Mononuclear cell (primary cell): ENCODE data around the gene CASP4. TPM values are rescaled to one million over a fixed set of nuclear protein-coding genes. Genes with fewer than 3 reads are reported as not detected.
A peak's percentile ranks its signal among the peaks of the same experiment; 100 is the strongest.
"Not testable (repeated sequence)": the region's sequence is repeated elsewhere in the genome, so short reads cannot be mapped to it uniquely, and the experiment has no call there.

Experiments used
- H3K27me3 ChIP-seq: 2 replicates; pipeline ENCODE4 v1.6.0; 2011; ENCODE audit warnings: low read length, control low read depth; ENCODE audit not compliant: insufficient read depth
- H3K4me1 ChIP-seq: 2 replicates; pipeline ENCODE4 v1.5.1; 2011; ENCODE audit warnings: mild to moderate bottlenecking, low read length, control low read depth; ENCODE audit not compliant: insufficient read depth
- H3K4me3 ChIP-seq: 2 replicates; pipeline ENCODE4 v1.5.1; 2011; ENCODE audit warnings: mild to moderate bottlenecking, low read length, moderate library complexity
- H3K9me3 ChIP-seq: 2 replicates; pipeline ENCODE4 v1.5.1; 2011; ENCODE audit warnings: low read depth, mild to moderate bottlenecking, control low read depth, low read length
- total RNA-seq: library from RNA; depleted of rRNA; stranded (reverse); fragments of >200 nt; gene quantifications from one replicate; pipeline ENCODE4 v1.2.3, GENCODE V29; 2012

The CASP4 gene
- total RNA-seq, result 207 TPM

DNA sequence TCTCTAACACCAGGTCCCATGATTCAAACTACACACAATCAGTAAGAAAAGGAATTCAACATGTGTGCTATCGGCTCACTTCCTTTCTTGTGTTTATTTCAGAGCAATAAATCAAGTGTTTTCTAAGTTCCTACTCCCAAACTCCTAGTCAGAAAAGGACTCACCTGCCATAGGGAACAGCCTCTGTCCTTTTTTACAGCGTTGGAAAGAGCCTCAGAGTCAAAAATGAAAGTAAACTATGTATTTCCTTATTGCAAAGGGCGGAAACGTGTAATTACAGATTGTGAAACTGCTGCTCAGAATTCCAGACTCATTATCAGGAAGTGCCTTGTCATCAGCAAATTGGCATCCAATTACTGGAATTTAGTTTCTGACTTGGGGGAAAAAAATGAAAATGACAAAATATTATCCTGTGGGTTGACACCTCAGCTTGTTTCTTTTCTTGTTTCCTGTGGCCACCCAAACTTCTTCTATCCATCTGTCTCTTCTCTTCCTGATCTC lies at the start of gene CASP4:
Gene CASP4, minus strand, starts transcription at position 220 of the 501 bp plus-strand sequence. Its CDS starts 49 bp downstream, at position 171.
- Histone ChIP-seq H3K27me3 (no peaks in the 10 kb centered on the region), H3K9me3 (no peaks in the 10 kb centered on the region)

GRCh38 chr11:105007463-105007862 lies 39.1 kb upstream of the CASP4 start:
- Histone ChIP-seq H3K9me3 (no peaks in the 10 kb centered on the region), H3K4me3 (no peak overlapping the region), H3K4me1 (no peaks in the 10 kb centered on the region), H3K27me3 (no peaks in the 10 kb centered on the region)

More for the DNA sequence above, at the start of gene CASP4:
- Histone ChIP-seq H3K4me3 (peak within 1 kb of the TSS; percentile 77), H3K4me1 (peaks cover 29% of the 10 kb centered on the region)

- no peaks in the 10 kb centered on the region for H3K9me3 ChIP-seq
- no peaks in the 10 kb centered on the region for H3K27me3 ChIP-seq
- H3K4me3 ChIP-seq, result no peak overlapping the region
- no peaks in the 10 kb centered on the region for H3K4me1 ChIP-seq
Observed at GRCh38 chr11:105005451-105005845, 37.1 kb upstream of the CASP4 start.

GRCh38 chr11:105004021-105004420 lies 35.6 kb upstream of the CASP4 start:
- Histone ChIP-seq H3K27me3 (no peaks in the 10 kb centered on the region), H3K4me3 (no peak overlapping the region), H3K9me3 (no peaks in the 10 kb centered on the region), H3K4me1 (no peaks in the 10 kb centered on the region)

DNA sequence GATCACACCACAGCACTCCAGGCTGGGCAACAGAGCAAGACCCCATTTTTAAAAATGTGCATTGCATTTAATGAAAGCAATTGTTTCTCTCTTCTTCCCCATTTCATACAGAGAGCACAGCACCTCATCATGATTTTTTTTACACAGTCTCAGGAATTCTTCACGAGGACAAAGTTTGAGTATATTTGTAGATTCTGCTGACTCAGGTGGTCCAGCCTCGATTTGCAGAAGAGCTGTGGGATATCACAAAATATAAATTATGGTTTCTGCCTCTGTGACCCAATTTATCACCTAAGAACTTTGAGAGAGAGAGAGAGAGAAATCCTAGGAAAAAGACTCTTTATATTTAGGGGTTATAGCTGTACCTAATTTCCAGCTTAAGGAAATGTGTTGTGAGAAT lies 34.8 kb upstream of the CASP4 start:
- Histone ChIP-seq H3K4me1 (no peaks in the 10 kb centered on the region), H3K27me3 (no peaks in the 10 kb centered on the region), H3K9me3 (no peaks in the 10 kb centered on the region), H3K4me3 (no peak overlapping the region)

- Histone ChIP-seq H3K9me3 (no peaks in the 10 kb centered on the region), H3K27me3 (no peaks in the 10 kb centered on the region), H3K4me1 (no peaks in the 10 kb centered on the region), H3K4me3 (no peak overlapping the region)
Observed at GRCh38 chr11:105000797-105001196, 32.4 kb upstream of the CASP4 start.

- Histone ChIP-seq H3K27me3 (no peaks in the 10 kb centered on the region), H3K4me1 (no peaks in the 10 kb centered on the region), H3K4me3 (no peak overlapping the region), H3K9me3 (no peaks in the 10 kb centered on the region)
Observed at GRCh38 chr11:105000167-105000566, 31.8 kb upstream of the CASP4 start.

GRCh38 chr11:104999721-105000120 lies 31.3 kb upstream of the CASP4 start:
- Histone ChIP-seq H3K4me3 (no peak overlapping the region), H3K9me3 (no peaks in the 10 kb centered on the region), H3K27me3 (no peaks in the 10 kb centered on the region), H3K4me1 (no peaks in the 10 kb centered on the region)

DNA sequence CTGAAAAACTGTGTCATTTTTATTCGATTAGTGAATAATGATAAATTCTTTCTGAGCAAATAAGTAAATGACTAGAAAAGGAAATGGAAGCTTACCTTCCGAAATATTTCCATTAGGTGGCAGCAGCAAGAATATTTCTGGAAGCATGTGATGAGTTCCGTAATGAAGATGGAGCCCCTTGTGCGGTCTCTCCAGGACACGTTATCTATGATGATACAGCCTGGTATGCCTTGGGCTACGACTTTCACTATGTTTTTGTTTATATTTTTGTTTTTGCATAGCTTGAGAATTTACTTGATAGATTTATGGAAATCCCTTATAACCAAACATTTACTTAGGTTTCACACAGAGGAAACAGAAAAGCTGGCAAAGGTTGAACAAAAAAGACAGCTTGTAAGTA lies 28.9 kb upstream of the CASP4 start:
- no peak overlapping the region for H3K4me3 ChIP-seq
- no peaks in the 10 kb centered on the region for H3K4me1 ChIP-seq
- no peaks in the 10 kb centered on the region for H3K27me3 ChIP-seq
- H3K9me3 ChIP-seq, result no peaks in the 10 kb centered on the region

DNA sequence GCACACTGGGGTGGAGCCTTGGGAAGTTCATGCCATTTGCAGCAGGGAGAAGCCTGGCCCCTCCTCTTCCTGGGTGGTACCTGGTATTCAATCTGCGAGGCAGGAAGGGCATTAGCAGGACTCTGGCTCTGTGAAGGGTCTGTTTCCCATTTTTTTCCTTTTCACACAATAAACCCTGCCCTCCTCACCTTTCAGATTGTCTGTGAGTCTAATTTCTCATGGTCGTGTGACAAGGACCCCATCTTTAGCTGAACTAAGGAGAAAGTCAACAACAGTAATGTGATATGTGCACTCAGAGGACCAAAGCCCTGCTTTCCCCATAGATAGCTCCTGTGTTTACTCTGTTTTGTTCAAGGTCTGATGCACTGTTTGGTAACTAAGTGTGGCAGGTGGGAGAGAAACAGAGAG lies 26.6 kb upstream of the CASP4 start:
- Histone ChIP-seq H3K9me3 (no peaks in the 10 kb centered on the region), H3K27me3 (no peaks in the 10 kb centered on the region), H3K4me1 (no peaks in the 10 kb centered on the region), H3K4me3 (no peak overlapping the region)

- Histone ChIP-seq H3K9me3 (no peaks in the 10 kb centered on the region), H3K4me3 (no peak overlapping the region), H3K27me3 (no peaks in the 10 kb centered on the region), H3K4me1 (no peaks in the 10 kb centered on the region)
Observed at GRCh38 chr11:104992781-104993180, 24.4 kb upstream of the CASP4 start.

- Histone ChIP-seq H3K4me1 (no peaks in the 10 kb centered on the region), H3K27me3 (no peaks in the 10 kb centered on the region), H3K4me3 (no peak overlapping the region), H3K9me3 (no peaks in the 10 kb centered on the region)
Observed at GRCh38 chr11:104991994-104992393, 23.6 kb upstream of the CASP4 start.

GRCh38 chr11:104984808-104985207 lies 16.4 kb upstream of the CASP4 start:
- no peak overlapping the region for H3K4me3 ChIP-seq
- no peaks in the 10 kb centered on the region for H3K4me1 ChIP-seq
- no peaks in the 10 kb centered on the region for H3K9me3 ChIP-seq
- no peaks in the 10 kb centered on the region for H3K27me3 ChIP-seq

GRCh38 chr11:104979839-104980238 lies 11.5 kb upstream of the CASP4 start:
- Histone ChIP-seq H3K9me3 (no peaks in the 10 kb centered on the region), H3K27me3 (no peaks in the 10 kb centered on the region), H3K4me3 (no peak overlapping the region), H3K4me1 (no peaks in the 10 kb centered on the region)

DNA sequence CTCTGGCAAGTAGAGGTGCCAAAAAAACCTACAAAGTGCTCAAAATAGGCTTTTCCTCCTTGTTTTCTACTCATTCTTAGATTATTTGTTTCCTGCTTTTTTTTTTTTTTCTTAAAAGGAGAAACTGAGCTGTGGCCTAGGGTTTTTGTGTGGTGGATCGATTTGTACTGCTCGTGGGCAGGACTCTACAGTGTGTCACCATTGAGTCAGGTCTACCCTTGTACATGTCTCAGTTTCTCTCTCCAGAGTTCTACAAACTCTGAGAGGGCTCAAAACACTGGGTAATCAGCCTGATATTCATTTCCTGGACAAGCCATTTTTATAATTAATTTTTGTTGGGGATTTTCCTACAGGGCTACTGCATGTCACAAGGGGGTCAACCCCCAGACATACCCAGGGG lies 5.2 kb upstream of the CASP4 start:
- H3K27me3 ChIP-seq, result no peaks in the 10 kb centered on the region
- H3K4me1 ChIP-seq, result peaks cover 7% of the 10 kb centered on the region
- H3K9me3 ChIP-seq, result no peaks in the 10 kb centered on the region
- H3K4me3 ChIP-seq, result no peak overlapping the region

DNA sequence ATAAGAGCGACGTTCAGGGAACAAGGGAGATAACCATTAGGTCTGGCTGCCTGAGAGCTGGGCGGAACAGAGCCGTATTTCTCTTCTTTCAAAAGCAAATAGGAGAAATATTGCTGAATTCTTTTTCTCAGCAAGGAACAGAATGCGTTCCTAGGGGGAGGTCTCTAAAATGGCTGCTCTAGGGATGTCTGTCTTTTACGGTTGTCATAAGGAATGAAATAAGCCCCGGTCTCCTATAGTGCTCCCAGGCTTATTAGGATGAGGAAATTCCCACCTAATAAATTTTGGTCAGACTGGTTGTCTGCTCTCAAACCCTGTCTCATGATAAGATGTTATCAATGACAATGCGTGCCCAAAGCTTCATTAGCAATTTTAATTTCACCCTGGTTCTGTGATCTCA lies 4.5 kb upstream of the CASP4 start:
- not testable (repeated sequence) for H3K27me3 ChIP-seq, H3K4me3 ChIP-seq, H3K4me1 ChIP-seq, H3K9me3 ChIP-seq
